Measurements from ENCODE around the gene SLC6A18.
"Not testable (repeated sequence)": the region's sequence is repeated elsewhere in the genome, so short reads cannot be mapped to it uniquely, and the experiment has no call there.

SLC6A18 gene

GRCh38 chr5:1265461-1266455 is 40.6 kb downstream of the SLC6A18 start:
- no peak for TF ChIP-seq CTCF (IDR thresholded peaks at IDR 0.05; ENCODE audit: low read depth, low read length)
- no peak for DNase-seq (ENCODE audit: low read depth, low spot score)
- no peak overlapping the region for H3K4me3 ChIP-seq (ENCODE audit: low read depth, low read length)
- in situ Hi-C loops (cut with HindIII; ENCODE audit: low sequenced_read_pairs) = no loop called here

- no peak overlapping the region for H3K4me3 ChIP-seq (ENCODE audit: low read depth, low read length)
- in situ Hi-C loops (cut with HindIII; ENCODE audit: low sequenced_read_pairs) = no loop called here
- TF ChIP-seq CTCF (IDR thresholded peaks at IDR 0.05; ENCODE audit: low read depth, low read length) = no peak
- no peak for DNase-seq (ENCODE audit: low read depth, low spot score)
These were observed 41.6 kb downstream of the SLC6A18 start for GRCh38 chr5:1266791-1267190.

GRCh38 chr5:1267464-1267863 is 42.3 kb downstream of the SLC6A18 start:
- in situ Hi-C loops (cut with HindIII; ENCODE audit: low sequenced_read_pairs); H3K4me3 ChIP-seq (ENCODE audit: low read depth, low read length); DNase-seq (ENCODE audit: low read depth, low spot score): not testable (repeated sequence)

- DNase-seq (ENCODE audit: low read depth, low spot score) = no peak
- in situ Hi-C loops (cut with HindIII; ENCODE audit: low sequenced_read_pairs) = no loop called here
- TF ChIP-seq CTCF (IDR thresholded peaks at IDR 0.05; ENCODE audit: low read depth, low read length) = no peak
- no peak overlapping the region for H3K4me3 ChIP-seq (ENCODE audit: low read depth, low read length)
These were observed 42.9 kb downstream of the SLC6A18 start for GRCh38 chr5:1268056-1268455.

- no peak for DNase-seq (ENCODE audit: low read depth, low spot score)
- TF ChIP-seq CTCF (IDR thresholded peaks at IDR 0.05; ENCODE audit: low read depth, low read length) = no peak
- no peak overlapping the region for H3K4me3 ChIP-seq (ENCODE audit: low read depth, low read length)
- in situ Hi-C loops (cut with HindIII; ENCODE audit: low sequenced_read_pairs) = no loop called here
These were observed 43.5 kb downstream of the SLC6A18 start for GRCh38 chr5:1268666-1269065.

- in situ Hi-C loops (cut with HindIII; ENCODE audit: low sequenced_read_pairs) = no loop called here
- no peak overlapping the region for H3K4me3 ChIP-seq (ENCODE audit: low read depth, low read length)
- TF ChIP-seq CTCF (IDR thresholded peaks at IDR 0.05; ENCODE audit: low read depth, low read length) = no peak
- DNase-seq (ENCODE audit: low read depth, low spot score) = no peak
These were observed 45.2 kb downstream of the SLC6A18 start for GRCh38 chr5:1270426-1270825.

All from astrocyte of the spinal cord (primary cell).